ENCODE measurements around the gene CCDC32. TPM values are rescaled to one million over a fixed set of nuclear protein-coding genes. Genes with fewer than 3 reads are reported as not detected.
A peak's percentile ranks its signal among the peaks of the same experiment; 100 is the strongest.

Gene CCDC32
- total RNA-seq, 2 donors from 2014 or later = 20.9 to 28.5 TPM

GRCh38 chr15:40558952-40559742 lies 5.7 kb downstream of the CCDC32 start:
- no peaks in the 10 kb centered on the region for H3K9me3 ChIP-seq (ENCODE audit: control insufficient read depth, low read length, poor library complexity, severe bottlenecking)
- Mint-ChIP-seq H3K4me1 (peaks cover 27% of the 10 kb centered on the region), H3K27me3 (no peaks in the 10 kb centered on the region), H3K36me3 (ENCODE audit: low read depth) (peaks cover 2% of the 10 kb centered on the region), H3K27ac (peak overlapping the region; percentile 54), H3K4me3 (peak overlapping the region; percentile 36)
- DNase-seq (no peak), ATAC-seq (no peak)

GRCh38 chr15:40555876-40556275 lies 9.0 kb downstream of the CCDC32 start:
- no peaks in the 10 kb centered on the region for H3K9me3 ChIP-seq (ENCODE audit: control insufficient read depth, low read length, poor library complexity, severe bottlenecking)
- H3K36me3 Mint-ChIP-seq (ENCODE audit: low read depth) = peaks cover 2% of the 10 kb centered on the region
- H3K4me1 Mint-ChIP-seq = peaks cover 19% of the 10 kb centered on the region
- no peak overlapping the region for H3K4me3 Mint-ChIP-seq
- no peak for ATAC-seq
- H3K27me3 Mint-ChIP-seq = no peaks in the 10 kb centered on the region
- DNase-seq = no peak
- H3K27ac Mint-ChIP-seq = no peak overlapping the region

- peaks cover 5% of the 10 kb centered on the region for H3K36me3 Mint-ChIP-seq (ENCODE audit: low read depth)
- H3K27me3 Mint-ChIP-seq = no peaks in the 10 kb centered on the region
- no peak overlapping the region for H3K4me3 Mint-ChIP-seq
- H3K4me1 Mint-ChIP-seq = peaks cover 7% of the 10 kb centered on the region
- no peak overlapping the region for H3K27ac Mint-ChIP-seq
- no peaks in the 10 kb centered on the region for H3K9me3 ChIP-seq (ENCODE audit: control insufficient read depth, low read length, poor library complexity, severe bottlenecking)
- ATAC-seq = no peak
- no peak for DNase-seq
Observed at GRCh38 chr15:40554161-40554525, 10.7 kb downstream of the CCDC32 start.

GRCh38 chr15:40550341-40551037 lies 14.4 kb downstream of the CCDC32 start:
- Mint-ChIP-seq H3K36me3 (ENCODE audit: low read depth) (peaks cover 9% of the 10 kb centered on the region), H3K4me3 (no peak overlapping the region), H3K27me3 (no peaks in the 10 kb centered on the region), H3K27ac (no peak overlapping the region), H3K4me1 (peaks cover 12% of the 10 kb centered on the region)
- H3K9me3 ChIP-seq (ENCODE audit: control insufficient read depth, low read length, poor library complexity, severe bottlenecking) = no peaks in the 10 kb centered on the region
- no peak for DNase-seq
- no peak for ATAC-seq

GRCh38 chr15:40549894-40550293 lies 14.9 kb downstream of the CCDC32 start:
- no peaks in the 10 kb centered on the region for H3K27me3 Mint-ChIP-seq
- DNase-seq (no peak), ATAC-seq (no peak)
- H3K4me3 Mint-ChIP-seq = no peak overlapping the region
- peaks cover 12% of the 10 kb centered on the region for H3K4me1 Mint-ChIP-seq
- H3K9me3 ChIP-seq (ENCODE audit: control insufficient read depth, low read length, poor library complexity, severe bottlenecking) = no peaks in the 10 kb centered on the region
- peak overlapping the region; percentile 11 for H3K27ac Mint-ChIP-seq
- H3K36me3 Mint-ChIP-seq (ENCODE audit: low read depth) = peaks cover 12% of the 10 kb centered on the region

- Mint-ChIP-seq H3K4me1 (peaks cover 12% of the 10 kb centered on the region), H3K27ac (no peak overlapping the region), H3K36me3 (ENCODE audit: low read depth) (peaks cover 12% of the 10 kb centered on the region), H3K27me3 (no peaks in the 10 kb centered on the region), H3K4me3 (no peak overlapping the region)
- H3K9me3 ChIP-seq (ENCODE audit: control insufficient read depth, low read length, poor library complexity, severe bottlenecking) = no peaks in the 10 kb centered on the region
- DNase-seq (no peak), ATAC-seq (no peak)
Observed at GRCh38 chr15:40548610-40549009, 16.2 kb downstream of the CCDC32 start.

- H3K36me3 Mint-ChIP-seq (ENCODE audit: low read depth) = peaks cover 12% of the 10 kb centered on the region
- H3K9me3 ChIP-seq (ENCODE audit: control insufficient read depth, low read length, poor library complexity, severe bottlenecking) = no peaks in the 10 kb centered on the region
- no peaks in the 10 kb centered on the region for H3K27me3 Mint-ChIP-seq
- peak overlapping the region; percentile 49 for H3K27ac Mint-ChIP-seq
- no peak overlapping the region for H3K4me3 Mint-ChIP-seq
- DNase-seq = no peak
- no peak for ATAC-seq
- peaks cover 10% of the 10 kb centered on the region for H3K4me1 Mint-ChIP-seq
Observed at GRCh38 chr15:40545457-40545856, 19.4 kb downstream of the CCDC32 start.

- H3K4me3 Mint-ChIP-seq = no peak overlapping the region
- DNase-seq (no peak), ATAC-seq (peak; percentile 47)
- H3K9me3 ChIP-seq (ENCODE audit: control insufficient read depth, low read length, poor library complexity, severe bottlenecking) = no peaks in the 10 kb centered on the region
- peak overlapping the region; percentile 49 for H3K27ac Mint-ChIP-seq
- H3K4me1 Mint-ChIP-seq = peaks cover 5% of the 10 kb centered on the region
- H3K27me3 Mint-ChIP-seq = no peaks in the 10 kb centered on the region
- H3K36me3 Mint-ChIP-seq (ENCODE audit: low read depth) = peaks cover 14% of the 10 kb centered on the region
Observed at GRCh38 chr15:40543631-40544294, 21.1 kb downstream of the CCDC32 start.

- Mint-ChIP-seq H3K4me1 (peaks cover 5% of the 10 kb centered on the region), H3K4me3 (no peak overlapping the region), H3K36me3 (ENCODE audit: low read depth) (peaks cover 14% of the 10 kb centered on the region), H3K27me3 (no peaks in the 10 kb centered on the region), H3K27ac (peak overlapping the region; percentile 57)
- no peaks in the 10 kb centered on the region for H3K9me3 ChIP-seq (ENCODE audit: control insufficient read depth, low read length, poor library complexity, severe bottlenecking)
- ATAC-seq (no peak), DNase-seq (no peak)
Observed at GRCh38 chr15:40543082-40543481, 21.8 kb downstream of the CCDC32 start.

GRCh38 chr15:40538976-40539375 lies 25.9 kb downstream of the CCDC32 start:
- H3K27me3 Mint-ChIP-seq = no peaks in the 10 kb centered on the region
- DNase-seq (no peak), ATAC-seq (no peak)
- peaks cover 8% of the 10 kb centered on the region for H3K36me3 Mint-ChIP-seq (ENCODE audit: low read depth)
- H3K9me3 ChIP-seq (ENCODE audit: control insufficient read depth, low read length, poor library complexity, severe bottlenecking) = no peaks in the 10 kb centered on the region
- peaks cover 2% of the 10 kb centered on the region for H3K4me1 Mint-ChIP-seq
- no peak overlapping the region for H3K4me3 Mint-ChIP-seq
- no peak overlapping the region for H3K27ac Mint-ChIP-seq

GRCh38 chr15:40536501-40536900 lies 28.3 kb downstream of the CCDC32 start:
- Mint-ChIP-seq H3K4me1 (peaks cover 2% of the 10 kb centered on the region), H3K4me3 (no peak overlapping the region), H3K27me3 (no peaks in the 10 kb centered on the region), H3K36me3 (ENCODE audit: low read depth) (peaks cover 8% of the 10 kb centered on the region), H3K27ac (no peak overlapping the region)
- no peaks in the 10 kb centered on the region for H3K9me3 ChIP-seq (ENCODE audit: control insufficient read depth, low read length, poor library complexity, severe bottlenecking)
- ATAC-seq = no peak
- no peak for DNase-seq

GRCh38 chr15:40534371-40534770 lies 30.5 kb downstream of the CCDC32 start:
- ATAC-seq = no peak
- Mint-ChIP-seq H3K27ac (peak overlapping the region; percentile 37), H3K27me3 (no peaks in the 10 kb centered on the region), H3K4me3 (no peak overlapping the region), H3K36me3 (ENCODE audit: low read depth) (peaks cover 7% of the 10 kb centered on the region), H3K4me1 (peaks cover 2% of the 10 kb centered on the region)
- H3K9me3 ChIP-seq (ENCODE audit: control insufficient read depth, low read length, poor library complexity, severe bottlenecking) = no peaks in the 10 kb centered on the region
- DNase-seq = no peak

- H3K9me3 ChIP-seq (ENCODE audit: control insufficient read depth, low read length, poor library complexity, severe bottlenecking) = no peaks in the 10 kb centered on the region
- no peak for DNase-seq
- Mint-ChIP-seq H3K27ac (peak overlapping the region; percentile 37), H3K27me3 (no peaks in the 10 kb centered on the region), H3K4me1 (peaks cover 2% of the 10 kb centered on the region), H3K36me3 (ENCODE audit: low read depth) (peaks cover 2% of the 10 kb centered on the region), H3K4me3 (no peak overlapping the region)
- ATAC-seq = no peak
Observed at GRCh38 chr15:40533763-40534364, 31.0 kb downstream of the CCDC32 start.

All from T-helper 17 cell (primary cell).